ENCODE data around the gene ALAS2. TPM values are rescaled to one million over a fixed set of nuclear protein-coding genes. Genes with fewer than 3 reads are reported as not detected.

Gene ALAS2
- polyA plus RNA-seq, 6 donors from 2014 or later = 0.21 to 12.6 (median 1.4) TPM; not detected in 1

Other genes with a start within 250 kb of the ALAS2 start
- gene ITIH6, start 232.7 kb downstream of the ALAS2 start, polyA plus RNA-seq (ENCODE audit: low read depth in 6 of 6) = not detected
- 10 to 100 TPM; 64.3 to 78.3 (median 75.0) TPM for gene MAGED2, start 223.2 kb downstream of the ALAS2 start, polyA plus RNA-seq (ENCODE audit: low read depth in 6 of 6)
- gene TRO, start 110.2 kb downstream of the ALAS2 start, polyA plus RNA-seq (ENCODE audit: low read depth in 6 of 6) = 1 to 10 TPM in 4 of 6 donors, under 1 TPM in 1, not detected in 1; 0.40 to 1.6 (median 1.4) TPM
- under 1 TPM in 2 of 6 donors, not detected in 4; 0.16 to 0.22 TPM for gene PFKFB1, start 36.8 kb downstream of the ALAS2 start, polyA plus RNA-seq (ENCODE audit: low read depth in 6 of 6)
- 10 to 100 TPM; 11.8 to 28.6 (median 21.6) TPM for gene APEX2, start 30.6 kb downstream of the ALAS2 start, polyA plus RNA-seq (ENCODE audit: low read depth in 6 of 6)
- not detected for gene PAGE2B, start 44.1 kb upstream of the ALAS2 start, polyA plus RNA-seq (ENCODE audit: low read depth in 6 of 6)
- gene PAGE2, start 58.0 kb upstream of the ALAS2 start, polyA plus RNA-seq (ENCODE audit: low read depth in 6 of 6) = not detected
- gene PAGE5, start 189.4 kb upstream of the ALAS2 start, polyA plus RNA-seq (ENCODE audit: low read depth in 6 of 6) = not detected
- not detected for gene PAGE3, start 233.9 kb upstream of the ALAS2 start, polyA plus RNA-seq (ENCODE audit: low read depth in 6 of 6)